Lower leg skin (tissue), 4 donors: ENCODE measurements around the gene FKRP. TPM values are rescaled to one million over a fixed set of nuclear protein-coding genes. Genes with fewer than 3 reads are reported as not detected.
"Not testable (repeated sequence)": the region's sequence is repeated elsewhere in the genome, so short reads cannot be mapped to it uniquely, and the experiment has no call there.

Source experiments
- DNase-seq, 2 donors: peaks; one replicate each; pipeline ENCODE4 v3.0.0-alpha.2; 2019; ENCODE audit warnings: low spot score in 2 of 2
- H3K4me3 ChIP-seq: fragments of 200-600 bp; sonication (generic); 2 replicates; pipeline ENCODE4 v1.5.1; 2017; ENCODE audit warnings: mild to moderate bottlenecking, low read depth; ENCODE audit not compliant: poor library complexity, severe bottlenecking
- POLR2A ChIP-seq, 2 donors: fragments of 450-650 bp; IDR thresholded peaks; one replicate each; pipeline ENCODE4 v1.6.1; 2016 to 2017; ENCODE audit warnings: antibody characterized with exemption in 2 of 2, mild to moderate bottlenecking in 1 of 2, moderate library complexity in 1 of 2
- WGBS, 2 donors: methylation state at CpG; one replicate each; pipeline ENCODE4 v1.1.5; 2018; 5-methylcytosine and 5-hydroxymethylcytosine counted together
- intact Hi-C: fragments of 100-400 bp; cut with DNase I; formaldehyde crosslinking; loops from one replicate; pipeline ENCODE4 v1.15.0; 2023; ENCODE audit warnings: low total_unique reads
- total RNA-seq, 4 donors: library from RNA; depleted of rRNA; stranded (reverse); fragments of >200 nt; gene quantifications; one replicate each; pipeline ENCODE4 v1.1.0, GENCODE V29; 2016
- TF ChIP-seq, protein P1 (sequence below), 3 donors: fragments of 450-650 bp; IDR thresholded peaks; one replicate each; pipeline ENCODE4 v1.5.1; 2016; ENCODE audit warnings: antibody characterized with exemption in 3 of 3, mild to moderate bottlenecking in 3 of 3, moderate library complexity in 2 of 3

FKRP gene
- total RNA-seq, 4 donors from 2014 or later = 9.4 to 16.1 (median 12.8) TPM

GRCh38 chr19:46755853-46756543 lies 10.1 kb downstream of the FKRP start:
- DNase-seq = no peak
- no peak overlapping the region for H3K4me3 ChIP-seq
- no peak for TF ChIP-seq POLR2A (IDR thresholded peaks at IDR 0.05)
- TF ChIP-seq, protein P1, sequence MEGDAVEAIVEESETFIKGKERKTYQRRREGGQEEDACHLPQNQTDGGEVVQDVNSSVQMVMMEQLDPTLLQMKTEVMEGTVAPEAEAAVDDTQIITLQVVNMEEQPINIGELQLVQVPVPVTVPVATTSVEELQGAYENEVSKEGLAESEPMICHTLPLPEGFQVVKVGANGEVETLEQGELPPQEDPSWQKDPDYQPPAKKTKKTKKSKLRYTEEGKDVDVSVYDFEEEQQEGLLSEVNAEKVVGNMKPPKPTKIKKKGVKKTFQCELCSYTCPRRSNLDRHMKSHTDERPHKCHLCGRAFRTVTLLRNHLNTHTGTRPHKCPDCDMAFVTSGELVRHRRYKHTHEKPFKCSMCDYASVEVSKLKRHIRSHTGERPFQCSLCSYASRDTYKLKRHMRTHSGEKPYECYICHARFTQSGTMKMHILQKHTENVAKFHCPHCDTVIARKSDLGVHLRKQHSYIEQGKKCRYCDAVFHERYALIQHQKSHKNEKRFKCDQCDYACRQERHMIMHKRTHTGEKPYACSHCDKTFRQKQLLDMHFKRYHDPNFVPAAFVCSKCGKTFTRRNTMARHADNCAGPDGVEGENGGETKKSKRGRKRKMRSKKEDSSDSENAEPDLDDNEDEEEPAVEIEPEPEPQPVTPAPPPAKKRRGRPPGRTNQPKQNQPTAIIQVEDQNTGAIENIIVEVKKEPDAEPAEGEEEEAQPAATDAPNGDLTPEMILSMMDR (IDR thresholded peaks at IDR 0.05) = no peak
- 92 to 94% methylated on average over 80 to 86 of the region's 86 CpGs for WGBS, 2 donors
- intact Hi-C loops = loop anchor here (2.0 to 10.0 kb wide), 2 partner anchors 85 to 249 kb away; no protein-coding TSS in a partner anchor

- TF ChIP-seq, protein P1 (IDR thresholded peaks at IDR 0.05) = no peak
- no peak for TF ChIP-seq POLR2A (IDR thresholded peaks at IDR 0.05)
- DNase-seq = no peak
- no peak overlapping the region for H3K4me3 ChIP-seq
- WGBS, 2 donors = 89% methylated on average over 30 of the region's 30 CpGs
- intact Hi-C loops = loop anchor here (10.0 kb wide), 1 partner anchor 248 kb away; no protein-coding TSS in a partner anchor
These were observed 10.7 kb downstream of the FKRP start for GRCh38 chr19:46756544-46756888.

DNA sequence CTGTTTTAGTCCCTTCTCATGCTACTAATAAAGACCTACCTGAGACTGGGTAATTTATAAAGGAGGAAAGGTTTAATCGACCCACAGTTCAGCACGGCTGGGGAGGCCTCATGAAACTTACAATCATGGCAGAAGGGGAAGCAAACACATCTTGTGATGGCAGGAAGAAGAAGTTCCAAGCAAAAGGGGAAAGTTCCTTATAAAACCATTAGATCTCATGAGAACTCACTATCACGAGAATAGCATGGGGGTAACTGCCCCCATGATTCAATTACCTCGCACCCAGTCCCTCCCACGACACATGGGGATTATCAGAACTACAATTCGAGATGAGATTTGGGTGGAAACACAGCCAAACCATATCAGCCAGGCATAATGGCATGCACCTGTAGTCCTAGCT lies 13.3 kb downstream of the FKRP start:
- no peak overlapping the region for H3K4me3 ChIP-seq
- intact Hi-C loops = loop anchor here (10.0 kb wide), 1 partner anchor 246 kb away; no protein-coding TSS in a partner anchor
- TF ChIP-seq POLR2A (IDR thresholded peaks at IDR 0.05) = no peak
- TF ChIP-seq, protein P1 (IDR thresholded peaks at IDR 0.05) = no peak
- no peak for DNase-seq
- WGBS, 2 donors = 73 to 78% methylated on average over 6 of the region's 6 CpGs

GRCh38 chr19:46759817-46760333 lies 14.0 kb downstream of the FKRP start:
- TF ChIP-seq, protein P1 (IDR thresholded peaks at IDR 0.05) = no peak
- no peak for TF ChIP-seq POLR2A (IDR thresholded peaks at IDR 0.05)
- intact Hi-C loops = loop anchor here (10.0 kb wide), 1 partner anchor 245 kb away; no protein-coding TSS in a partner anchor
- H3K4me3 ChIP-seq = no peak overlapping the region
- 33 to 44% methylated on average over 7 of the region's 7 CpGs for WGBS, 2 donors
- no peak for DNase-seq

DNA sequence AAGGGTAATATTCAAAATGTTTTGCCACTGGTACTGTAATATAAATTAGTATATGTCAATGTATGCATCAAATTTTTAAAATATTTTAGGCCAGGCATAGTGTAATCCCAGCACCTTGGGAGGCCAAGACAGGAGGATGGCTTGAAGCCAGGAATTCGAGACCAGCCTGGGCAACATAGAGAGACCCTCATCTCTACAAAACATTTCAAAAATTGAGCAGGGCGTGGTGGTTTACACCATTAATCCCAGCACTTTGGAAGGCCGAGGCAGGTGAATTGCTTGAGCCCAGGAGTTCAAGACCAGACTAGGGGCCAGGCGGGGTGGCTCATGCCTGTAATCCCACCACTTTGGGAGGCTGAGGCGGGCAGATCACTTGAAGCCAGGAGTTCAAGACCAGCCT lies 14.5 kb downstream of the FKRP start:
- no peak overlapping the region for H3K4me3 ChIP-seq
- no peak for TF ChIP-seq POLR2A (IDR thresholded peaks at IDR 0.05)
- TF ChIP-seq, protein P1 (IDR thresholded peaks at IDR 0.05) = no peak
- intact Hi-C loops = no loop called here
- 83 to 88% methylated on average over 5 of the region's 5 CpGs for WGBS, 2 donors
- no peak for DNase-seq

DNA sequence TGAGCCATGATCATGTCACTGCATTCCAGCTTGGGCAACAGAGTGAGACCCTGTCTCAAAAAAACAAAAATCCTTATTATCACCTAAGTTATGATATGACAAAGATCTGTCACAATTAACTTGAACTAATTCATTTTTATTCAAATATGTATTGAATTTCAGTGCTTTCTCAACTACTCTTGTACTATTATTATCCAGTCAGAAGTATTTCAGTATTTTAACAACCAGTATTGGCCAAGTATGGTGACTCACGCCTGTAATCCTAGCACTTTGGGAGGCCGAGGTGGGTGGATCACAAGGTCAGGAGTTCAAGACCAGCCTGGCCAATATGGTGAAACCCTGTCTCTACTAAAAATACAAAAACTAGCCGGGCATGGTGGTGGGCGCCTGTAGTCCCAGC lies 15.0 kb downstream of the FKRP start:
- DNase-seq, intact Hi-C loops, H3K4me3 ChIP-seq: not testable (repeated sequence)
- WGBS, 2 donors = 60 to 62% methylated on average over 4 of the region's 4 CpGs
